GM12878 (cell line): ENCODE data around the gene APC2. TPM values are rescaled to one million over a fixed set of nuclear protein-coding genes. Genes with fewer than 3 reads are reported as not detected.

Source experiments
- ATF7 ChIP-seq: fragments of 450-650 bp; IDR thresholded peaks from 2 replicates; pipeline ENCODE4 v1.6.1; 2016; ENCODE audit warnings: low read depth, mild to moderate bottlenecking
- CBFB ChIP-seq: IDR thresholded peaks from 2 replicates; pipeline ENCODE4 v1.6.1; 2016; ENCODE audit warnings: antibody characterized with exemption, low read depth
- CHD4 ChIP-seq: fragments of 200-600 bp; sonication (generic); IDR thresholded peaks from 2 replicates; pipeline ENCODE4 v1.6.1; 2016; ENCODE audit warnings: mild to moderate bottlenecking
- CREM ChIP-seq: IDR thresholded peaks from 2 replicates; pipeline ENCODE4 v1.6.1; 2014; ENCODE audit warnings: antibody characterized with exemption, low read depth
- E2F4 ChIP-seq: IDR thresholded peaks from 2 replicates; pipeline ENCODE4 v1.6.1; 2012; ENCODE audit warnings: low read depth, low read length, improper control_type of control experiment
- EP300 ChIP-seq, 2 experiments: fragments of 150-350 bp in 1 of 2; IDR thresholded peaks; 2 replicates each; pipeline ENCODE4 v1.6.1; 2011 to 2012; ENCODE audit warnings: low read depth in 2 of 2, low read length in 2 of 2, borderline replicate concordance in 1 of 2, improper control_type of control experiment in 1 of 2, inconsistent platforms in 1 of 2; ENCODE audit not compliant: control insufficient read depth in 1 of 2
- GATAD2B ChIP-seq: fragments of 450-650 bp; conservative IDR thresholded peaks from 2 replicates; pipeline ENCODE4 v1.6.1; 2017; ENCODE audit warnings: low read depth, mild to moderate bottlenecking, moderate library complexity
- HDAC6 ChIP-seq: fragments of 200-600 bp; sonication (generic); IDR thresholded peaks from one replicate; pipeline ENCODE4 v1.8.0; 2017; ENCODE audit warnings: antibody characterized with exemption; ENCODE audit not compliant: unreplicated experiment
- HDGF ChIP-seq: fragments of 450-650 bp; IDR thresholded peaks from 2 replicates; pipeline ENCODE4 v1.6.1; 2016; ENCODE audit warnings: antibody characterized with exemption
- IKZF2 ChIP-seq, 2 experiments: fragments of 450-650 bp; IDR thresholded peaks; 2 replicates each; pipeline ENCODE4 v1.6.1; 2017; ENCODE audit warnings: mild to moderate bottlenecking in 2 of 2, moderate library complexity in 2 of 2
- LARP7 ChIP-seq: fragments of 450-650 bp; IDR thresholded peaks from 2 replicates; pipeline ENCODE4 v1.6.1; 2017; ENCODE audit warnings: mild to moderate bottlenecking
- MEF2A ChIP-seq: IDR thresholded peaks from 2 replicates; pipeline ENCODE4 v1.6.1; 2011; ENCODE audit warnings: low read depth, mild to moderate bottlenecking, low read length, moderate library complexity; ENCODE audit not compliant: insufficient read depth
- MTA2 ChIP-seq: fragments of 450-650 bp; IDR thresholded peaks from 2 replicates; pipeline ENCODE4 v1.6.1; 2016; ENCODE audit warnings: low read depth, mild to moderate bottlenecking, moderate library complexity
- MYC ChIP-seq: IDR thresholded peaks from 2 replicates; pipeline ENCODE4 v1.6.1; 2011; ENCODE audit warnings: mild to moderate bottlenecking, low read length, moderate library complexity, inconsistent platforms; ENCODE audit not compliant: insufficient read depth, insufficient replicate concordance, insufficient read length, severe bottlenecking
- NFYB ChIP-seq: IDR thresholded peaks from 2 replicates; pipeline ENCODE4 v1.6.1; 2011; ENCODE audit warnings: low read depth, mild to moderate bottlenecking, low read length, improper control_type of control experiment, moderate library complexity; ENCODE audit not compliant: insufficient read depth
- PML ChIP-seq: IDR thresholded peaks from 2 replicates; pipeline ENCODE4 v1.6.1; 2012; ENCODE audit warnings: low read length, inconsistent platforms
- POLR2AphosphoS5 ChIP-seq: IDR thresholded peaks from 2 replicates; pipeline ENCODE4 v1.6.1; 2011; ENCODE audit warnings: mild to moderate bottlenecking, low read length, inconsistent platforms
- RELA ChIP-seq: fragments of 450-650 bp; IDR thresholded peaks from 2 replicates; pipeline ENCODE4 v1.8.0; 2014; ENCODE audit warnings: borderline replicate concordance; ENCODE audit not compliant: partially characterized antibody
- SIX5 ChIP-seq: IDR thresholded peaks from 2 replicates; pipeline ENCODE4 v1.6.1; 2011; ENCODE audit warnings: mild to moderate bottlenecking, low read depth, low read length, moderate library complexity; ENCODE audit not compliant: severe bottlenecking
- SREBF2 ChIP-seq: IDR thresholded peaks from 2 replicates; pipeline ENCODE4 v1.6.1; 2012; ENCODE audit warnings: mild to moderate bottlenecking, low read length
- SRF ChIP-seq, 2 experiments: IDR thresholded peaks; 2 replicates each; pipeline ENCODE4 v1.6.1; 2011; ENCODE audit warnings: low read depth in 2 of 2, low read length in 2 of 2, mild to moderate bottlenecking in 1 of 2, moderate library complexity in 1 of 2
- TCF3 ChIP-seq: IDR thresholded peaks from 2 replicates; pipeline ENCODE4 v1.6.1; 2012; ENCODE audit warnings: low read depth, mild to moderate bottlenecking, low read length, borderline replicate concordance; ENCODE audit not compliant: insufficient read depth
- USF2 ChIP-seq: IDR thresholded peaks from 2 replicates; pipeline ENCODE4 v1.6.1; 2011; ENCODE audit warnings: low read depth, low read length, improper control_type of control experiment, borderline replicate concordance
- ZBED1 ChIP-seq: IDR thresholded peaks from 2 replicates; pipeline ENCODE4 v1.6.1; 2016; ENCODE audit warnings: borderline replicate concordance
- polyA plus RNA-seq, 11 experiments: library from polyadenylated mRNA; depleted of rRNA in 4 of 11; unstranded in 6 of 11; stranded (reverse) in 5 of 11; fragments of >200 nt; fragmentation: Nextera tagmentation in 4 of 11; fragmentation: Illumina TruSeq in 1 of 11; extraction: Ambion mirVana in 4 of 11; extraction: Trizol in 1 of 11; gene quantifications; 1 replicate in 1 of 11; 2 replicates in 10 of 11; pipeline versions ENCODE4 v1.2.1 to v1.2.3, GENCODE V29; 2011 to 2016; ENCODE audit warnings: inconsistent platforms in 2 of 11, missing spikeins in 2 of 11, low read depth in 1 of 11
- total RNA-seq, 4 experiments: library from RNA; depleted of rRNA in 3 of 4; stranded (reverse); fragments of >200 nt in 3 of 4; fragmentation: Illumina TruSeq in 1 of 4; extraction: Trizol in 1 of 4; gene quantifications; 2 replicates each; pipeline versions ENCODE4 v1.2.1 to v1.2.3, GENCODE V29; 2013 to 2021
- TF ChIP-seq, protein P1 (sequence below): fragments of 450-650 bp; IDR thresholded peaks from 2 replicates; pipeline ENCODE4 v1.6.1; 2017; ENCODE audit warnings: low read depth, mild to moderate bottlenecking, moderate library complexity
- TF ChIP-seq, protein P2 (sequence below): fragments of 450-650 bp; conservative IDR thresholded peaks from 2 replicates; pipeline ENCODE4 v1.6.1; 2017; ENCODE audit warnings: mild to moderate bottlenecking, moderate library complexity

APC2 gene
- total and polyA plus RNA-seq, 10 of the 15 experiments (the other 5 are each of a cell fraction or from before 2014, with no cell fraction given) = under 0.01 to 0.73 (median 0.04) TPM; not detected in 5

DNA sequence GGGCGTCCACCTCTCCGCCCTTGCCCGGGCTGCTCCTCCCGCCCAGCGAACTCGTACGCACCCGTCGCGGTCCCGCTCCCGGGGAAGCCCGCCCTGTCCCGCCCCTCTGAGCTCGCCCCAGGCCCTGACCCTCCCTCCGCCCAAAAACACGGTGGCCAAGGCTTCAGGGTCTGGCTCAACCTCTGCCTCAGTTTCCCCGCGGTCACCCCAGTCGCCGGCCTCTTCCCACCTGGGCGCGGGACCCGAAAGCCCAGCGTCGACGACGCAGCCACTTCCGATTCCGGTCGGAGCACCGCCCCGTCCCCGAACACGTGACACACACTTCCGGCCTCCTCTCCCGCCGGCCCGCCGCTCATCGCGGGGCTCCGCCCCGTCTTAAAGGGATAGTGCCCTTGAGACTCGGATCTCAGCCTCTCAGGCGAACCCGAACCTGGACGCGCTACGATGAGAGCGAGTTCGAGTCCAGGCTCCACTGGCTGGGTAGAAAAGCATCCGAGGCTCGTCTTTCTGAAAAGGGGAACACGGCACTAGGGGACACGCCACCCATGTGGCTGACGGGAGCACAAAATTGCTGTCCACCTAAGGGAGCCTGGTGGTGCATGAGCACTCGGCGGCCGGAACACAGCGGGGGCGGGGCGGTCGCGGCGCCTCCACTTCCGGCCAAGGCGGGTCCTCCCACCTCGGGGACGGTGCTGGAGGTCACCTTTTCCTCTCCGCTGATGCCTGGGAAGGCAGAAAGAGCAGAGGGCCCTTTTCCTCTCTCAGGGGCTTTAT is 29.2 kb downstream of the APC2 start, which contains the start of gene C19orf25 (continued):
- TF ChIP-seq MYC = no peak
- TF ChIP-seq IKZF2 (IDR thresholded peaks at IDR 0.05) = no peak
- TF ChIP-seq ZBED1 = no peak
- TF ChIP-seq GATAD2B = peak; percentile 53; the same call in 1 of the 2 replicates
- no peak for TF ChIP-seq CBFB
- TF ChIP-seq EP300 (IDR thresholded peaks at IDR 0.05; ENCODE audit: borderline replicate concordance in 1 of 2, control insufficient read depth in 1 of 2, low read depth in 2 of 2, low read length in 2 of 2) = no peak
- TF ChIP-seq MTA2 = no peak; the same call in 1 of the 2 replicates
- TF ChIP-seq POLR2AphosphoS5 = peak; percentile 85
- TF ChIP-seq TCF3 = 0 out of 2 replicates have a peak, but pooled peaks have one; percentile 17
- no peak for TF ChIP-seq MEF2A
- TF ChIP-seq CHD4 = no peak
- TF ChIP-seq RELA = peak; percentile 81
- TF ChIP-seq, protein P1, sequence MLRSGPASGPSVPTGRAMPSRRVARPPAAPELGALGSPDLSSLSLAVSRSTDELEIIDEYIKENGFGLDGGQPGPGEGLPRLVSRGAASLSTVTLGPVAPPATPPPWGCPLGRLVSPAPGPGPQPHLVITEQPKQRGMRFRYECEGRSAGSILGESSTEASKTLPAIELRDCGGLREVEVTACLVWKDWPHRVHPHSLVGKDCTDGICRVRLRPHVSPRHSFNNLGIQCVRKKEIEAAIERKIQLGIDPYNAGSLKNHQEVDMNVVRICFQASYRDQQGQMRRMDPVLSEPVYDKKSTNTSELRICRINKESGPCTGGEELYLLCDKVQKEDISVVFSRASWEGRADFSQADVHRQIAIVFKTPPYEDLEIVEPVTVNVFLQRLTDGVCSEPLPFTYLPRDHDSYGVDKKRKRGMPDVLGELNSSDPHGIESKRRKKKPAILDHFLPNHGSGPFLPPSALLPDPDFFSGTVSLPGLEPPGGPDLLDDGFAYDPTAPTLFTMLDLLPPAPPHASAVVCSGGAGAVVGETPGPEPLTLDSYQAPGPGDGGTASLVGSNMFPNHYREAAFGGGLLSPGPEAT = peak; percentile 94
- TF ChIP-seq CREM = peak; percentile 70; the same call in 1 of the 2 replicates
- TF ChIP-seq ATF7 = 0 out of 2 replicates have a peak, but pooled peaks have one; percentile 38
- no peak for TF ChIP-seq E2F4
- peak; percentile 94 for TF ChIP-seq PML
- no peak for TF ChIP-seq SRF (IDR thresholded peaks at IDR 0.05; ENCODE audit: low read depth in 2 of 2, low read length in 2 of 2)
- peak; percentile 86 for TF ChIP-seq LARP7
- no peak for TF ChIP-seq SREBF2
- no peak for TF ChIP-seq HDAC6
- TF ChIP-seq HDGF = 0 out of 2 replicates have a peak, but pooled peaks have one; percentile 60
- TF ChIP-seq NFYB = no peak
- TF ChIP-seq SIX5 = no peak
- TF ChIP-seq USF2 = peak; percentile 85
- TF ChIP-seq, protein P2, sequence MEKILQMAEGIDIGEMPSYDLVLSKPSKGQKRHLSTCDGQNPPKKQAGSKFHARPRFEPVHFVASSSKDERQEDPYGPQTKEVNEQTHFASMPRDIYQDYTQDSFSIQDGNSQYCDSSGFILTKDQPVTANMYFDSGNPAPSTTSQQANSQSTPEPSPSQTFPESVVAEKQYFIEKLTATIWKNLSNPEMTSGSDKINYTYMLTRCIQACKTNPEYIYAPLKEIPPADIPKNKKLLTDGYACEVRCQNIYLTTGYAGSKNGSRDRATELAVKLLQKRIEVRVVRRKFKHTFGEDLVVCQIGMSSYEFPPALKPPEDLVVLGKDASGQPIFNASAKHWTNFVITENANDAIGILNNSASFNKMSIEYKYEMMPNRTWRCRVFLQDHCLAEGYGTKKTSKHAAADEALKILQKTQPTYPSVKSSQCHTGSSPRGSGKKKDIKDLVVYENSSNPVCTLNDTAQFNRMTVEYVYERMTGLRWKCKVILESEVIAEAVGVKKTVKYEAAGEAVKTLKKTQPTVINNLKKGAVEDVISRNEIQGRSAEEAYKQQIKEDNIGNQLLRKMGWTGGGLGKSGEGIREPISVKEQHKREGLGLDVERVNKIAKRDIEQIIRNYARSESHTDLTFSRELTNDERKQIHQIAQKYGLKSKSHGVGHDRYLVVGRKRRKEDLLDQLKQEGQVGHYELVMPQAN = peak; percentile 90
